ENCODE data around the gene SLC9A6.
"Not testable (repeated sequence)": the region's sequence is repeated elsewhere in the genome, so short reads cannot be mapped to it uniquely, and the experiment has no call there.

SLC9A6 gene

GRCh38 chrX:136047969-136048368 is 62.7 kb downstream of the SLC9A6 start:
- Histone ChIP-seq H3K4me3 (ENCODE audit: low read length) (no peak overlapping the region), H3K36me3 (ENCODE audit: insufficient read depth, low read length) (no peaks in the 10 kb centered on the region), H3K4me1 (ENCODE audit: control insufficient read depth, insufficient read depth, low read length) (peaks cover 14% of the 10 kb centered on the region), H3K9me3 (replicated peaks; ENCODE audit: low read length) (no peaks in the 10 kb centered on the region), H3K9ac (ENCODE audit: low read depth, low read length) (no peak overlapping the region), H3K4me2 (ENCODE audit: low read length) (no peak overlapping the region), H3K27me3 (ENCODE audit: control insufficient read depth, insufficient read depth, low read length) (no peaks in the 10 kb centered on the region)

DNA sequence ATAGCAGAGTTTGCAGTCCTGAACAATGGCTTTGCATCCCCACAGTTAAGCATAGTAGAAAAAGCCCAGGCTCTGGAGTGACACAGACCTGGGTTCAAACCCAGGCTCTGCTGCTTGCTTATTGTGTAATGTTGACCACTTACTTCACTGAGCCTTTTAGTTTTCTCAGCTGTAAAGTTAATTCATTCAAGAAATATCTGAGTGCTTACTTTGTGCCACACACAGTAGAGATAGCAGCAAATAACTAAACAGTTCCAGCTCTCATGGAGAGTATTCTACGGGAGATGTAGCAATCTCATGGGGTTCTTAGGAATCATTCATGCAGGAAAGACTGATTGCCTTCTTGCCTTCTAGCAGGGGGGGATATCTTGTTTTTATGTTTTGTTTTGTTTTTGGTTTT is 63.2 kb downstream of the SLC9A6 start:
- Histone ChIP-seq H3K4me2 (ENCODE audit: low read length) (no peak overlapping the region), H3K27me3 (ENCODE audit: control insufficient read depth, insufficient read depth, low read length) (no peaks in the 10 kb centered on the region), H3K9me3 (replicated peaks; ENCODE audit: low read length) (no peaks in the 10 kb centered on the region), H3K4me1 (ENCODE audit: control insufficient read depth, insufficient read depth, low read length) (peaks cover 14% of the 10 kb centered on the region), H3K9ac (ENCODE audit: low read depth, low read length) (no peak overlapping the region), H3K4me3 (ENCODE audit: low read length) (no peak overlapping the region), H3K36me3 (ENCODE audit: insufficient read depth, low read length) (no peaks in the 10 kb centered on the region)

DNA sequence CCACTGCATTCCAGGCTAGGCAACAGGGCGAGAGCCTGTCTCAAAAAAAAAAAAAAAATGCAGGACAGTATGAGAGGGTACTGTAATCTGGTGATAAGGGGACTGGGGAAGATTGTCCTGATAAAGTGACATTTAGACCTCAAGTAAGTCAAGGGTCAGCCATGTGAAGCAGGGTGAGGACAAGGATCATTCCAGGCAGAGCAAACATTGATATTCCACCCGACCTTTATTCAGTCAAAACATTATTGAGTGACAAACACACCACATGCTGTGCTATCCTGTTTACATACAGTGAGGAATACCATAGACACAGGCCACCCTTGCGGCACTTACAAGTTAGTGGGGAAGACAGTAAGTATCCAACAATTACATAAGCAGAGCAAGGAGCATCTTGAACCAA is 64.4 kb downstream of the SLC9A6 start:
- no peaks in the 10 kb centered on the region for H3K27me3 ChIP-seq (ENCODE audit: control insufficient read depth, insufficient read depth, low read length)
- no peaks in the 10 kb centered on the region for H3K9me3 ChIP-seq (replicated peaks; ENCODE audit: low read length)
- peaks cover 14% of the 10 kb centered on the region for H3K4me1 ChIP-seq (ENCODE audit: control insufficient read depth, insufficient read depth, low read length)
- H3K9ac ChIP-seq (ENCODE audit: low read depth, low read length), result no peak overlapping the region
- H3K4me3 ChIP-seq (ENCODE audit: low read length), result no peak overlapping the region
- H3K4me2 ChIP-seq (ENCODE audit: low read length), result no peak overlapping the region
- no peaks in the 10 kb centered on the region for H3K36me3 ChIP-seq (ENCODE audit: insufficient read depth, low read length)

- not testable (repeated sequence) for H3K9me3 ChIP-seq (replicated peaks; ENCODE audit: low read length); H3K4me2 ChIP-seq (ENCODE audit: low read length); H3K9ac ChIP-seq (ENCODE audit: low read depth, low read length); H3K27me3 ChIP-seq (ENCODE audit: control insufficient read depth, insufficient read depth, low read length); H3K4me3 ChIP-seq (ENCODE audit: low read length); H3K36me3 ChIP-seq (ENCODE audit: insufficient read depth, low read length)
- H3K4me1 ChIP-seq (ENCODE audit: control insufficient read depth, insufficient read depth, low read length), result peaks cover 26% of the 10 kb centered on the region
These were observed 65.6 kb downstream of the SLC9A6 start for GRCh38 chrX:136050875-136051274.

GRCh38 chrX:136051611-136052010 is 66.4 kb downstream of the SLC9A6 start:
- H3K36me3 ChIP-seq (ENCODE audit: insufficient read depth, low read length), result no peaks in the 10 kb centered on the region
- H3K4me3 ChIP-seq (ENCODE audit: low read length), result no peak overlapping the region
- no peaks in the 10 kb centered on the region for H3K27me3 ChIP-seq (ENCODE audit: control insufficient read depth, insufficient read depth, low read length)
- H3K4me2 ChIP-seq (ENCODE audit: low read length), result no peak overlapping the region
- peaks cover 26% of the 10 kb centered on the region for H3K4me1 ChIP-seq (ENCODE audit: control insufficient read depth, insufficient read depth, low read length)
- H3K9ac ChIP-seq (ENCODE audit: low read depth, low read length), result no peak overlapping the region
- no peaks in the 10 kb centered on the region for H3K9me3 ChIP-seq (replicated peaks; ENCODE audit: low read length)

GRCh38 chrX:136055651-136056221 is 70.5 kb downstream of the SLC9A6 start:
- Histone ChIP-seq H3K4me1 (ENCODE audit: control insufficient read depth, insufficient read depth, low read length) (peaks cover 16% of the 10 kb centered on the region), H3K4me2 (ENCODE audit: low read length) (peak overlapping the region; percentile 72), H3K9ac (ENCODE audit: low read depth, low read length) (peak overlapping the region; percentile 63), H3K36me3 (ENCODE audit: insufficient read depth, low read length) (no peaks in the 10 kb centered on the region), H3K9me3 (replicated peaks; ENCODE audit: low read length) (no peaks in the 10 kb centered on the region), H3K4me3 (ENCODE audit: low read length) (peak overlapping the region; percentile 30), H3K27me3 (ENCODE audit: control insufficient read depth, insufficient read depth, low read length) (no peaks in the 10 kb centered on the region)

DNA sequence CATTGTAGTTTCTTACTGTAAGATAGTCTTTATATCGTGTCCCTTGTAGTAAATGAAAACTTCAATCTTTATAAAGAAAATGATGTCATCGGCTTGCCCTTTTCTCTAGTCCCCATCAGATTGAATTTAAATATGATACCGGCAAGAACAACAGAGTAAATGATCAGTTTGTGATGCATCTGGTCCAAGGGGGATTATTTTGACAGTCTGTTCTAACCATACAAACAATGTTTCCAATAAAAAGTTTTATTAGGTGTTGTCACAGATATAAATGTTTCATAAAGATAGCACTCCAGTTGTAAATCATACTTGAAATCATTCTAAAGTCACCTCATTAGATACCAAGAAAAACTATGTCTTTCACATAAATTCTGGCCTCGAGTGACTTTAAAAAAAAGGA is 72.3 kb downstream of the SLC9A6 start:
- Histone ChIP-seq H3K4me2 (ENCODE audit: low read length) (no peak overlapping the region), H3K9ac (ENCODE audit: low read depth, low read length) (no peak overlapping the region), H3K9me3 (replicated peaks; ENCODE audit: low read length) (no peaks in the 10 kb centered on the region), H3K27me3 (ENCODE audit: control insufficient read depth, insufficient read depth, low read length) (no peaks in the 10 kb centered on the region), H3K36me3 (ENCODE audit: insufficient read depth, low read length) (no peaks in the 10 kb centered on the region), H3K4me3 (ENCODE audit: low read length) (no peak overlapping the region), H3K4me1 (ENCODE audit: control insufficient read depth, insufficient read depth, low read length) (peaks cover 16% of the 10 kb centered on the region)

DNA sequence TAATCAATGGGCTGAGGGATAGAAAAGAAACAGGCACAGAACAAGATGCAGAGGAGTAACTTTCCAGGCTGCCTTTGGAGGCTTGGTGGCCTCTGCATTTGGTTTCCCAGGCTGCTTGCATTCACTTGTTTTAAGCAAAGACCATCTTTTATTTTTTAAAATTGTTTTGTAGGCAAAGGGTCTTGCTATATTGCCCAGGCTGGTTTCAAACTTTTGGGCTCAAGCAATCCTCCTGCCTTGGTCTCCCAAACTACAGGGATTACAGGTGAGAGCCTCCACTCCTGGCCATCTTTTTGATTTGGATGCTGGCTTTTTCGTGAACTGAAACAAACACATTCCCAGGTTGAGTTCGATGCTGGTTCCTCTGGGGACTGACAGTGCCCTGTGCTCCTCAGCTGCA is 74.1 kb downstream of the SLC9A6 start:
- Histone ChIP-seq H3K9ac (ENCODE audit: low read depth, low read length) (no peak overlapping the region), H3K9me3 (replicated peaks; ENCODE audit: low read length) (no peaks in the 10 kb centered on the region), H3K36me3 (ENCODE audit: insufficient read depth, low read length) (no peaks in the 10 kb centered on the region), H3K27me3 (ENCODE audit: control insufficient read depth, insufficient read depth, low read length) (no peaks in the 10 kb centered on the region), H3K4me1 (ENCODE audit: control insufficient read depth, insufficient read depth, low read length) (peaks cover 19% of the 10 kb centered on the region), H3K4me3 (ENCODE audit: low read length) (no peak overlapping the region), H3K4me2 (ENCODE audit: low read length) (no peak overlapping the region)

DNA sequence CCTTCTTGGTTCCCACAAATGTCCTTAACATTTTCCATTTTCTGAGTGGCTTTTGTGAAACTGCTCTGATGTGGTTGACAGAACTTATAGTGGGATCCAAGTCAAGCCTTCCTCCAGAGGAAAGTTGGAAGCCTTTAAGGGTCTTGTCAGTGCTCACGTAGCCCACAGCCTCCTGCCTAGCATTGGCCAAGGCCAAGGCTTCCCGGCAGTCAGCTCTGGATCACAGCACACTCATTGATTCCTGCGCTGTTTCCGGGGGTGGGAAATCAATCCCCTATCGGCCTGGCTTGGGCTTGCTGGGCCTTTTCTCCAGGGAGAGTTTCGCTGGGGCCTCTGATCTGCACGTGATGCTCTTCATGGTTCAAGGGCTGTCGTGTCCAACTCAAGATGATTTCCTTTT is 76.1 kb downstream of the SLC9A6 start:
- H3K9ac ChIP-seq (ENCODE audit: low read depth, low read length), result no peak overlapping the region
- no peak overlapping the region for H3K4me3 ChIP-seq (ENCODE audit: low read length)

GRCh38 chrX:136061696-136062095 is 76.5 kb downstream of the SLC9A6 start:
- Histone ChIP-seq H3K27me3 (ENCODE audit: control insufficient read depth, insufficient read depth, low read length) (peaks cover 4% of the 10 kb centered on the region), H3K36me3 (ENCODE audit: insufficient read depth, low read length) (no peaks in the 10 kb centered on the region), H3K9ac (ENCODE audit: low read depth, low read length) (no peak overlapping the region), H3K4me2 (ENCODE audit: low read length) (no peak overlapping the region), H3K4me3 (ENCODE audit: low read length) (no peak overlapping the region), H3K4me1 (ENCODE audit: control insufficient read depth, insufficient read depth, low read length) (peaks cover 17% of the 10 kb centered on the region), H3K9me3 (replicated peaks; ENCODE audit: low read length) (no peaks in the 10 kb centered on the region)

More for the DNA sequence above, 76.1 kb downstream of the SLC9A6 start:
- no peaks in the 10 kb centered on the region for H3K36me3 ChIP-seq (ENCODE audit: insufficient read depth, low read length)
- H3K4me1 ChIP-seq (ENCODE audit: control insufficient read depth, insufficient read depth, low read length), result peaks cover 18% of the 10 kb centered on the region
- no peaks in the 10 kb centered on the region for H3K9me3 ChIP-seq (replicated peaks; ENCODE audit: low read length)
- H3K27me3 ChIP-seq (ENCODE audit: control insufficient read depth, insufficient read depth, low read length), result peaks cover under 1% of the 10 kb centered on the region
- no peak overlapping the region for H3K4me2 ChIP-seq (ENCODE audit: low read length)

- Histone ChIP-seq H3K4me1 (ENCODE audit: control insufficient read depth, insufficient read depth, low read length) (peaks cover 17% of the 10 kb centered on the region), H3K36me3 (ENCODE audit: insufficient read depth, low read length) (no peaks in the 10 kb centered on the region), H3K9ac (ENCODE audit: low read depth, low read length) (no peak overlapping the region), H3K4me2 (ENCODE audit: low read length) (no peak overlapping the region), H3K9me3 (replicated peaks; ENCODE audit: low read length) (no peaks in the 10 kb centered on the region), H3K4me3 (ENCODE audit: low read length) (no peak overlapping the region), H3K27me3 (ENCODE audit: control insufficient read depth, insufficient read depth, low read length) (peaks cover 21% of the 10 kb centered on the region)
These were observed 78.3 kb downstream of the SLC9A6 start for GRCh38 chrX:136063340-136064079.

DNA sequence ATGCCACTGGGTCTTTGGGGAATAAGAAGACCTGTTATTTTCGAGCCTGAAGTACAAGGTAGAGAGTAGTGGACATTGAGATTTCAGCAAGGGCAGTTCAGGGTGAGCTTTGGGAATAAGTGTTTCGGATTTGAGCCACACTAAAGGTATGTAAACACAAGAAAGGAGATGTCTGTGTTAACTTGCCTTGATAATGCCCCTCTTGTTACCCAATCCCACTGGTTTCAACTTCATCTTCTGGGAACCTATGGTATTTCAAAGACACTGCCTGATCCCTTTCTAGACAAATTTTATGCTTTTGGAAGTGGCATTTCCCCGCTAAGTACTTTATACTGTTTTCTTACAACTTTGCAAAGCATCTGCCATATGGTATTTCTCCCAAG is 79.4 kb downstream of the SLC9A6 start:
- peaks cover 17% of the 10 kb centered on the region for H3K4me1 ChIP-seq (ENCODE audit: control insufficient read depth, insufficient read depth, low read length)
- H3K9ac ChIP-seq (ENCODE audit: low read depth, low read length), result no peak overlapping the region
- no peak overlapping the region for H3K4me3 ChIP-seq (ENCODE audit: low read length)
- no peaks in the 10 kb centered on the region for H3K9me3 ChIP-seq (replicated peaks; ENCODE audit: low read length)
- H3K36me3 ChIP-seq (ENCODE audit: insufficient read depth, low read length), result no peaks in the 10 kb centered on the region
- H3K27me3 ChIP-seq (ENCODE audit: control insufficient read depth, insufficient read depth, low read length), result peaks cover 28% of the 10 kb centered on the region
- H3K4me2 ChIP-seq (ENCODE audit: low read length), result peak overlapping the region; percentile 47
